ENCODE measurements around the gene CARS1.

CARS1 gene

GRCh38 chr11:2991452-2992233 lies 65.6 kb downstream of the CARS1 start:
- peak; percentile 56 for DNase-seq (ENCODE audit: low read depth)

- DNase-seq (ENCODE audit: low read depth): peak; percentile 15
Measured at GRCh38 chr11:2990617-2991451, 66.4 kb downstream of the CARS1 start.

- no peak for DNase-seq (ENCODE audit: low read depth)
Measured at GRCh38 chr11:2989551-2989950, 67.7 kb downstream of the CARS1 start.

- DNase-seq (ENCODE audit: low read depth): peak; percentile 25
Measured at GRCh38 chr11:2989006-2989405, 68.2 kb downstream of the CARS1 start.

- DNase-seq (ENCODE audit: low read depth): no peak
Measured at GRCh38 chr11:2987881-2988861, 69.1 kb downstream of the CARS1 start.

- DNase-seq (ENCODE audit: low read depth): no peak
Measured at GRCh38 chr11:2983908-2984307, 73.3 kb downstream of the CARS1 start.

GRCh38 chr11:2982214-2982613 lies 75.0 kb downstream of the CARS1 start:
- peak; percentile 38 for DNase-seq (ENCODE audit: low read depth)

- no peak for DNase-seq (ENCODE audit: low read depth)
Measured at GRCh38 chr11:2981130-2981529, 76.1 kb downstream of the CARS1 start.

GRCh38 chr11:2980168-2980840 lies 76.9 kb downstream of the CARS1 start:
- DNase-seq (ENCODE audit: low read depth): no peak

- DNase-seq (ENCODE audit: low read depth): no peak
Measured at GRCh38 chr11:2977113-2977512, 80.1 kb downstream of the CARS1 start.

GRCh38 chr11:2976294-2977063 lies 80.7 kb downstream of the CARS1 start:
- no peak for DNase-seq (ENCODE audit: low read depth)

GRCh38 chr11:2975594-2975993 lies 81.6 kb downstream of the CARS1 start:
- peak; percentile 54 for DNase-seq (ENCODE audit: low read depth)

- no peak for DNase-seq (ENCODE audit: low read depth)
Measured at GRCh38 chr11:2974272-2974671, 83.0 kb downstream of the CARS1 start.

GRCh38 chr11:2968341-2968900 lies 88.8 kb downstream of the CARS1 start:
- no peak for DNase-seq (ENCODE audit: low read depth)

GRCh38 chr11:2964782-2965181 lies 92.4 kb downstream of the CARS1 start:
- no peak for DNase-seq (ENCODE audit: low read depth)

GRCh38 chr11:2963761-2964160 lies 93.5 kb downstream of the CARS1 start:
- DNase-seq (ENCODE audit: low read depth): no peak

GRCh38 chr11:2963112-2963754 lies 94.0 kb downstream of the CARS1 start:
- no peak for DNase-seq (ENCODE audit: low read depth)

- DNase-seq (ENCODE audit: low read depth): no peak
Measured at GRCh38 chr11:2961080-2961479, 96.1 kb downstream of the CARS1 start.

- DNase-seq (ENCODE audit: low read depth): no peak
Measured at GRCh38 chr11:2960139-2960538, 97.1 kb downstream of the CARS1 start.

- no peak for DNase-seq (ENCODE audit: low read depth)
Measured at GRCh38 chr11:2958251-2958650, 99.0 kb downstream of the CARS1 start.
